Stimulated activated CD8-positive, alpha-beta memory T cell treated with anti-CD3 and anti-CD28 coated beads, Interleukin-15, amount 100 ng/mL, for 1 hour (primary cell): Measurements from ENCODE around the gene RIMBP2.

Experiments used
- DNase-seq: peaks from one replicate; pipeline ENCODE4 v3.0.0-alpha.2; 2020; ENCODE audit warnings: low read depth

Gene RIMBP2

DNA sequence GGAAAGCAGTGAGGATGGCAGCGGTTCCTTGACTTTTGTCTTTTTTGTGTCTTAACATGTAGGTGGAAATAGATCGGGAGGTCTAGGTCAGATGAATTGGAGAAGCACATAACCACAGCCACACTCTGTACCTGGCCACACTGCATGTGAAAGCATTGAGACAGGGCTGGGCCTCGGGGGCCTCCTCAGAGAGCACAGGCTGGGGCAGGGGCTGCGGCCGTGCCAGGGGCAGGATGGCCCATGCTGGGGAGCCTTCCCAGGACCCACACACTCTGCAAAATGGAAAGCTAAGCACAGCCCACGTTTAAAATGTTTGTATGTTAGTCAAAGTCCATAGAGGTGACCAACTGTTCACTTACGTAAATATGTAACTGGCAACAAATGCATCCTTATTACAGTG is 301.7 kb downstream of the RIMBP2 start:
- no peak for DNase-seq

GRCh38 chr12:130413909-130414308 is 302.2 kb downstream of the RIMBP2 start:
- no peak for DNase-seq

DNA sequence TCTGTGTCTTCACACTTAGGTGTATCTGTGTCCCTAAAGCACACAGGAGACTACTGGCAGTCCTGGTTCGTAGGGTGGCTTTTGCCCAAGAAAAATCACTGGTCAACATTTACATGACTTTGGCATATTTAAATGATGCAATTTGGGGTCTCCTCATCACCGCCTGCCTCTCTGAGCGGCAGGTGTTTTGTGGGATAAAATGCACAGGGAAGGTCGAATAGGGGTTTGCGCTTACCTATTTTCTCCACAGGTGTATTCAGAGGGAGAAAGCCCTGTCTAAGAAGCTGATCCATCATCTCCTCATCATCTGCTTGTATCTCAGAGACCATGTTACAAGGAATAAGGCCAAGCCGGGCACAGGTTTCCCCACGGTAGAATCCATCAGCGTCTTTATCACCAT is 303.7 kb downstream of the RIMBP2 start:
- no peak for DNase-seq

DNA sequence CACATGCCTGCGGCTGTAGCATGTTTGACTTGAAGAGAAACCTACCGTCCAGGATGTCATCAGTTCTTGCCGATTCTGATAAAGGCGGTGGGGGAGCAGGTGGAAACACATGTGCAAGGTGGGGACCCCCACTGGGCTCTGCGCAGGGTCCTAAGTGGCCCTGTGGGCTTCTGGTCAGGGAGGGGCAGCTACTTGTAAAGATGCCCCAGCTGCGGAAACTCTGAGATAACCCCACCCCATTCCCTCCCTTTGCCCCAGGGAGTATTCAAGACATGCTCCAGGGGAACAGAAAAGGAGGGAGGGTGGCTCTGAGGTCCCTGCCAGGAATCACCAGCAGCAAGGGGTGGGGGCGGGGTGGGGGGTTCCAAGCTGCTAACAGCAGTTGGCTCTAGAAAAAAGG is 310.8 kb downstream of the RIMBP2 start:
- DNase-seq: no peak

DNA sequence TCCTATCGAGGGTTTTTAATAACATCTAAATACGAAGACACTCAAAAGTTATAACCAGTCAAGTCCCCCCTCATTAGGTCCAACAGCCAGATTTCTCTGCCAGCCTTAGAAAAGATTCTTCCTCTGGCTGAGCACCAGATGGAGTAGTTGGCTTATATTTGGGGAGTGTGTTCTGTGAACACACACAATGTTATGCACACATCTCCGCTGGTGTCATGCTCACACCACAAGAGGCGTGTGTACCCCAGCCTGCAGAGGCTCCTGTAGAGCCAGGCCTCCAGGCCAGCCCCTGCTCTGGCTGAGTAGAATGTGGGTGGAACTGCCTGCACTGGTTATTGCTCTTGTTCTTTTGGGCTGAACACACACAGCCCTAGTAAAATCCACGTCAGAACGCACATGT is 314.4 kb downstream of the RIMBP2 start:
- DNase-seq: no peak

DNA sequence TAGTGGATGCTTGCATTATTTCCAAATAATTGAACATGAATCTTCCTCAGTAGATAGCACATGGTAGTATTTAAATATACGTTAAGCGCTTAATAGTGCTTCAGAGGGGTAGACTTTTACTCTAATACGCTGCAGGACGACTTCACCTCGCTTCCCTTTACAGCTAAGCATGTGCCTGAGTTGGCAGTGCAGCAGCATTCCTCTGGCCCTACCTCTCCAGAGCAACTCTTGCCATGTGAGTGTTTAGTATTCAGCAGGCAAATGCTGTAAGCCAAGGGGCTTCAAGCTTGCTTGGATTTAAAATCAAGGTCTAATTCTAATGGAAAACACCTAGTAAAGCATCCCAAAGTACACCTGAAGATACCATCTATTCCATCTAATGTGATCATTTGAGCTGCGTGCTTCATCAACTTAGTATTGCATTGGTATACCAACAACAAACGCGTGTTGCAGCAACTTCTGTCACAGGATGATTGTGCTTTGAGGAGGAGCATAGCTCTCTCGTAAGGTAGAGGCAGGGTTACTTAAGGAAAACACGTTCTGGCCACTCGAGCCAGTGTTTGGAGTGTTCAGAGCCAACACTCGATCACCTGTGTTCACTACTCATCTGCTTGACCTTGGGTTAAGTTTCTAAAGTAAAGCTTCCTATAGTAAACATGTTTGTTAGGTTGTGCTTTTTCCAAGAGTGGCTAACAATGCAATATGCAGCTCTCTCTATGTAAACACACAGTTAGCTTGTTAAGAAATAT is 317.8 kb downstream of the RIMBP2 start:
- no peak for DNase-seq

GRCh38 chr12:130396667-130397066 is 319.4 kb downstream of the RIMBP2 start:
- no peak for DNase-seq

GRCh38 chr12:130394906-130395305 is 321.2 kb downstream of the RIMBP2 start:
- DNase-seq: no peak

GRCh38 chr12:130391186-130391585 is 324.9 kb downstream of the RIMBP2 start:
- DNase-seq: no peak

DNA sequence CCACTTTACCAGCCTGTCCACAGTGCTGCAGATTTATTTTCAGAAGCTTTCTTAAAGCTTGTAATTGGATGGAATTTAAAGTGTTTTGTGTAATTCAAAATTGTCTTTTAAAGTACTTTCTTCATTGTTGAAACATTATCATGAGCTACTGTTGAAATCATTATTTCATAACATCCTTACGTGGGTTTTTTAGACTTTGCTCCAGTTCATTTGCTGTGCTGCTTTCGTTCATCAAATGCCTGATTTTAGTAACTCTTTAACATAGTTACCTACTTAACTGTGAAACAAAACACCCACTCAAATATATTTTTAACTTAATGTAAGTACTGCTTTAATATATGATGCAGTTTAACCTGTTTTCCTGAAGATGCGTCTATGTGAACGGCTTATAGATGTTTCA is 330.9 kb downstream of the RIMBP2 start:
- DNase-seq: no peak

GRCh38 chr12:130384234-130384633 is 331.9 kb downstream of the RIMBP2 start:
- DNase-seq: no peak

GRCh38 chr12:130382818-130383217 is 333.3 kb downstream of the RIMBP2 start:
- no peak for DNase-seq

- DNase-seq: no peak
Observed at GRCh38 chr12:130375296-130376287, 340.5 kb downstream of the RIMBP2 start.

DNA sequence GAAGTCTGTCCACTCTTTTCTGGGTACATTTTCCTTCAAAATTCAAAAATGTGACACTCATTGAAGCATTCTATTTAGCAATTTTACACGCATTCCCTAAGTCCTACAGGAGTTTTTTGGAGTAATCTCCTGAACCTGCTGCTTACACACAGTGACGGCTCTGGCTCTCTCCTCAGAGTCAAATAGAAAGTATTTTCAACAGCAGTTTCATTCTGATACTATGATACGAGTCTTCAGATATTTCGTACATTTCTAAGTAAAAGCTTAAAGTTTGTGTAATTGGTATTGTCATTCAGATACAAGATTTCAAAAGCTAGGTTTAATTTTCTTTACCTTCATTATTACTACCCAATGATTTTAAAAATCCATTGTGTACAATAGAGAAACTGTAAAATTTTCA is 342.0 kb downstream of the RIMBP2 start:
- no peak for DNase-seq

DNA sequence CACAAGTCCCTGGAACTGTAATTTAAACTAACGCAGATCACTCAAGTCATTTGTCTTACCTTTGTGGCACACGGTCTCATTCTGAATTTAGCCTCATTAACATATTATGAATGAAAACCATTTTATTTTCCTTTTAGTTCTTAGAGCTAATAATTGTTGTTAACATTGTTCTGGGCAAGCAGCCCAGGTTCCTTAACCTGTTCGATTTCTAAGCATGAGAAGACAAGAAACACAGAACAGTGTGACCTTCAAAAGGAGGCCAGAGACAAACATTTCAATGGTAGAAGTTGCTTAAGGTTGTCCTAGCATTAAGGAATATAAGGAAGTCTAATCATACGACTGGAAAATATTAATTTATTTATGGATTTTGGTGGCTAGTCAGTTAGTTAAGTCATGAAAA is 343.2 kb downstream of the RIMBP2 start:
- no peak for DNase-seq

DNA sequence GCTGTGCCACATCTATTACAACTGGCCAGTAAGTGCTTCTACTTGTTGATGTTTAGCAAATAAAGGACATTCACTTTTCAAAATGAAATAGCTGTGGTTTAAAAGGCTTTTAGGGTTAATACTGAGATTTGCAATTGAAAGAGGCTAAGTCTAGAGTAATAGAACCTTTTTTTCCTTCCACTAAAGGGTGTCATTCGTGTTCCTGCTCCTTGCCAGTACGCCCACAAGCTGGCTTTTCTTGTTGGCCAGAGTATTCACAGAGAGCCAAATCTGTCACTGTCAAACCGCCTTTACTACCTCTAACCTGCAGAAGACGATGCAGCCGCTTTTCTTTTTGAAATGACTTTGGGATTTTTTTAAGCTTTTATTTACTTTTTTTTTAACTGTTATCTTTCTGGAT is 344.8 kb downstream of the RIMBP2 start:
- DNase-seq: no peak

- no peak for DNase-seq
Observed at GRCh38 chr12:130369816-130370215, 346.3 kb downstream of the RIMBP2 start.

GRCh38 chr12:130367523-130367922 is 348.6 kb downstream of the RIMBP2 start:
- no peak for DNase-seq

GRCh38 chr12:130367003-130367402 is 349.1 kb downstream of the RIMBP2 start:
- DNase-seq: no peak

DNA sequence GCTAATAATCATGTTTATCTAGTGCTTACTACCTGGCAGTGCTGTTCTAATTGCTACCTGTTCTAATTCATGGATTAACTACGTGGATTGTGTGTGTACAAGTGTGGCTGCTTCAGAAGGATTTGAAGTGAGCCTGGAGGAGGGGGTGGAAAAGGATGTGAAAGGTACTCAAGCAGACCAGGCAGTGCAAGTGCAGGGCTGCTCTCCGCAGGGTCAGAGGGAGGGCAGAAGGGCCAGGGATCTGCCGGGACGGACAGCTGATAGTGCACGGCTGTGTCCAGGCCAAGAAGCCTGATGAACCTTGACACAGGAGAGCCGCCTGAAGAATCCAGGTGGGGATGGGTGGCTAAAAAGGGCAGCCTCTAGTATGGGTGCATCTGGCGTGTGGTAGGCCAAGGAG is 349.9 kb downstream of the RIMBP2 start:
- DNase-seq: no peak

DNA sequence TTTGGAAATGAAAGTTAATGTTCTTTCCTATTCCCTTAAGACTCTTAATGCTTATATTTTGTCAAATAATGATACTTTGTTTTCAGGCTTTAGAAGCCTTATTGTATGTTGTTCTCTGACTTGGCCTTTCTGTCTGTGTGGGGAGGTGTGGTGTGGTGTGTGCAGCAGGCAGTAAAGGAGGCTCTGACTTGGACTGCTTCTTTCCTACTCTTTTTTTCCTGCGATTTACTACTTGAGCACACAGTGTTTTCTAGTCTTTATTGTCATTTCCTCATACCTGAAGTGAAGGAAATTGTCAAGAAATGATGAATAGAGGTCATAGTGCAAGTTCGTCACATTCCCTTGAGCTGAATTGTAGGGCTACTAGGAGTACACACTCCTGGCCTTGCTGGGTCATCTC is 351.5 kb downstream of the RIMBP2 start:
- no peak for DNase-seq

- DNase-seq: no peak
Observed at GRCh38 chr12:130362060-130362459, 354.0 kb downstream of the RIMBP2 start.

DNA sequence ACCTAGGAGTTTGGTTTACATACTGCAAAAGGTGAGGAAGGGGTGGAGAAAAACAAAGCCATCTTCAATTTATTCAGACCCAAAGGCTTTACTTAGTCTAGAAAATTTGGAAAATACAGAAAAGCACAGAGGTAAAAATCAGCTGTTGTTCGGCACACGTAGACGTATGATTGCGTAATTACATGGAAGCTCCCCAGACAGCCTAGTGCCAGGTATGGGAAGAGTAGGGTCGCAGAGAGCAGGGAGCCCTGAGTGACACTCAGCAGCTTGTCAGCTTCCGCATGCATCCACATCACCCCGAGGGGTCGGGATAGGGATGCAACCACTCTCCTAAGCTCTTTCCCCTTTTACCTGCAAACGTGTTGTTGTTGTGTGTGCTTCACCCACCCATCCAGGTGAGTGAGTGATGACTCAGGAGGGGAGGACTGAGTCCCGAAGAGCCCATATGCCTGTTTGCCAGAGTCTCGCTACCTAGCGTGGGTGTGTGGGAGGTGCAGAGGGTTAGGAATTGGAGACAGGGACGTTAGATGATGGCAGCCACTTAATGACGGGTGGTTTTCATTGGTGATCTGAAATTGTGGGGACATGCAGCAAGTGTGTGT is 358.3 kb downstream of the RIMBP2 start:
- no peak for DNase-seq
